Iris pigment epithelial cell (primary cell): Measurements from ENCODE around the gene BLTP3A.
"Not testable (repeated sequence)": the region's sequence is repeated elsewhere in the genome, so short reads cannot be mapped to it uniquely, and the experiment has no call there.

Experiments
- DNase-seq: peaks from one replicate; pipeline ENCODE4 v3.0.0-alpha.2; 2011; ENCODE audit warnings: low read depth

BLTP3A gene

DNA sequence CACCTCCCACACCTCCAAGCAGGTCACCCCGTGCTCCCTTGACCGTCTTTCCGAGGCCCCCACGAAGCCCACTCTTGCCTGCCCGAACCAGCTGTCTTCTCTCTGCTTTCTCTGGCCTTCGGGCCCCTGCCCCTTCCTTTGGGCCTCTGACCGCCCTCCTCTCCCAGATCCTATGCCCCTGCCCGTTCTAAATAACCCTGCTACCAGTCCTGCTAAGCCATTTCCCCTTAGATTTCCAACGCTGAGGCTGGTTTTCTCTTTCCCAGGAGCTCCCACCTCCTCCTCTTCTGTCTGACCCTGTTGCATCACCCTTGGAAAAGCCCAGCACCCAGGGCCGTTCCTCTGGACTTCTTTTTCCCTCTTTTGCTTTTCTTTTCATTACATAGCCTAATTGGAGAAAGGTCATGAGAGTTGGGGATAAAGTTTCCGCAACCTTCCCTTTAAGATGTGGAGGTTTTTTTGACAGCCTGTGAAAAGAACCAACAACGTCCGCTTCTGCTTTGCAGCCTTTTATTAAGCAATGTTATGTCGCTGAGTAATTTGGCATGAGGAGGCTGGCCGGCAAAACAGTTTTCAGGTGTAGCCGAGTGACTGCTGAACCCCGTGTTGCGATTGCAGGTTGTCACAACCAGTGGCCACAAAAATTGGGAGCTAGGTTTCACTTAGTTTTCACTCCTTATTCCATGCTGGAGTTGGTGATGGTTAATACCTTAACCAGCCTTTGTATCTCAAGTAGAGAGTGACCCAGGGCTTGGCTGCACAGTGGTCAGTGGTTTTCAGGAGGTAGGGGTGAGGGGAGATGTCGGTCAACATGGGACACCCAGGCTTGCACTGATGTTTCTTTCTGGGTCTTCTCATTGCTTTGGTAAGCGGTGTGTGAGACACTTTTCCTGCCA, 970 bp downstream of the BLTP3A start:
- DNase-seq = peak; percentile 81

DNA sequence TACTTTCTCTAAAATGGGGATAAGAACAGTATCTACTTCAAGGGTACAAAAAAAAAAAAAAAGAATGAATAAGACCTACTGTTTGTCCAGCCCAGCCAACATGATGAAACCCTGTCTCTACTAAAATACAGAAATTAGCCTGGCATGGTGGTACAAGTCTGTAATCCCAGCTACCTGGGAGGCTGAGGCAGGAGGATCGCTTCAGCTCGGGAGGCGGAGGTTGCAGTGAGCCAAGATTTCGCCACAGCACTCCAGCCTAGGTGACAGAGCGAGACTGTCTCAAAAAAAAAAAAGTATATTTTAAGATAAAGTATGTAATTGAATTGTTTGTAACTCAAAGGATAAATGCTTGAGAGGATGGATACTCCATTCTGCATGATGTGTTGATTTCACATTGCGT, 2.0 kb downstream of the BLTP3A start:
- DNase-seq = no peak

DNA sequence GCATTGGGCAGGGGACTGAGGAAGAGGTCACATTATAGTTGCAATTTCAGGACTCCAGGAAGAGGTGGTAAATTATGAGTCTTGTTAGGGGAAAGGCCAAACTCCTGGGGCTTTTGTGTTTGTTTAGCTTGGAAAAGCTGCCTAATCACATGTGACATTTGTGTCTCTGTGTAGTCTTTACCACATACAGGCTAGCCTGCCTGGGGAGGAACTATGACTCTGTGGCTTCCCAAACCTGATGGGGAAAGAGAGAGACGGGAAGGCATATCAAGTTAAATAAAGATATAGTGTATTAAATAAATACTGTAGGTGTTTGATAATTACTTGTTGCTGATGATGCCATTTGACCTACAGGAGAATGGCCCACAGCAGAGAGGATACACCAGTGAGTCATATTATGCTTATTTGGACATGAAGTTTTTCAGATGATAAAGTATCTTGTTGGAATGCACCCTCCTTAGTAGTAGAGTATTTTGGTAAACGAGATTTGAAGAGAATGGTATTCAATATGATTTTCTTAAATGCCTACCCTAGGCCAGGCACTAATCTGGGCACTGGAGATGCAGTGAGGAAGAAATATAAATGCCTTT, 4.0 kb downstream of the BLTP3A start:
- peak; percentile 67 for DNase-seq

DNA sequence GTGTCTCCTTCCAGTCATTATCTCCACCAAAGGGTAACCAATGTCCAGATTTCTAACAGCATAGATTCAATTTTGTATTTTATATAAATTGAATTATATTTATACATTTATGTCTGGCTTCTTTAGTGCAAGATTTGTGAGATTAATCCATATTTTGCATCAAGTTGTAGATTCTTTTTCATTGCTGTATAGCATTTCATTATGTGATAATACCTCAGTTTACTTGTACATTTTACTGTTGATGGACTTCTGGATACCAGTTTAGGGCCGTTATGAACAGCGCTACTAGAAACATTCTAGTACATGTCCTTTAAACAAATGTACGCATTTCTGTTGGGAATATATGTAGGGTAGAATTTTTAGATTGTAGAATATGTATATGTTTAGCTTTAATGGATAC, 6.2 kb downstream of the BLTP3A start:
- DNase-seq = no peak

DNA sequence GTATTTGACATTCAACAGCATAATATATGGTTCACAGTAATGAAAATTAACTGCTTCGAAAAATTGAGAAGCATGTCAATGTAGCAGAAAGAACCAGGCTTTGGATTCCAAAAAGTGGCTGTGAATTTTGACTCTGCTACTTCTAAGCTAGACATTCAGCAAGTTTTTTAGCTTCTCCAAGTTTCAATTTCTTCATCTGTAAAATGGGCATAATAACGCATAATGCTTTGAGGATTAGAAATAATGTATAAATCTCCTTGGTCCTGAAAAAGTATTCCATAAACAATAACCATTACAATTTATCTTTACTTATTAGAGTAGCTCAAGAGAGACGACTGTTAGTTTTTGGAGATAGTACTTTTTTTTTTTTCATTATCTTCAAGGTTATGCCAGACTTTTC, 7.7 kb downstream of the BLTP3A start:
- DNase-seq = no peak

DNA sequence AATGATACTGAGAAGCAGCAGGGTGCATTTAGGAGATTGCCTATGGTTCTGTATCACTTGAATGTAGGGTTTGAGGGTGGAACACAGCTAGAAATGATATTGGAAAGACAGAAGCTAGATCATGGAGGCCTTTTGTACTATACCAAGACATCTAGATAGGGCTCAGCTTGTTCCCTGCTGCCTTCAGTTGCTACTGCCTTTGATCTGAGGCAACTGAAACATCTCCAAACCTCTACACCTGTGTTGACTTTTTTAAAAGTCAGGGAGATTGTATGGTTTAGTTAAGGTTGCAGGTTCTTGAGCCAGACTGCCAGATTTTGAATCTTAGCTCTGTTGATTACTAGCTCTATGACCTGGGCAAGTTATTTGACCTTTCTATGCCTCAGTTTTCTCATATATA, 12.7 kb downstream of the BLTP3A start:
- DNase-seq = no peak

DNA sequence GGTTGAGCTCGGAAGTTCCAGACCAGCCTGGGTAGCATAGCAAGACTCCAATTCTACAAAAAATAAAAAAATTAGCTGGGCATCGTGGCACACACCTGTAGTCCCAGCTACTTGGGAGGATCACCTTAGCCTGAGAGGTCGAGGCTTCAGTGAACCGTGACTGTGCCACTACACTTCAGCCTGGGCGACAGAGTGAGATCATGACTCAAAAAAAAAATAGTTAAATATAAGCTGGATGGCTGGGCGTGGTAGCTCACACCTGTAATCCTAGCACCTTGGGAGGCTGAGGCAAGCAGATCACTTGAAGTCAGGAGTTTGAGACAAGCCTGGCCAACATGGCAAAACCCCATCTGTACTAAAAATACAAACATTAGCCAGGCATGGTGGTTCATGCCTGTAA, 13.2 kb downstream of the BLTP3A start:
- DNase-seq = not testable (repeated sequence)

DNA sequence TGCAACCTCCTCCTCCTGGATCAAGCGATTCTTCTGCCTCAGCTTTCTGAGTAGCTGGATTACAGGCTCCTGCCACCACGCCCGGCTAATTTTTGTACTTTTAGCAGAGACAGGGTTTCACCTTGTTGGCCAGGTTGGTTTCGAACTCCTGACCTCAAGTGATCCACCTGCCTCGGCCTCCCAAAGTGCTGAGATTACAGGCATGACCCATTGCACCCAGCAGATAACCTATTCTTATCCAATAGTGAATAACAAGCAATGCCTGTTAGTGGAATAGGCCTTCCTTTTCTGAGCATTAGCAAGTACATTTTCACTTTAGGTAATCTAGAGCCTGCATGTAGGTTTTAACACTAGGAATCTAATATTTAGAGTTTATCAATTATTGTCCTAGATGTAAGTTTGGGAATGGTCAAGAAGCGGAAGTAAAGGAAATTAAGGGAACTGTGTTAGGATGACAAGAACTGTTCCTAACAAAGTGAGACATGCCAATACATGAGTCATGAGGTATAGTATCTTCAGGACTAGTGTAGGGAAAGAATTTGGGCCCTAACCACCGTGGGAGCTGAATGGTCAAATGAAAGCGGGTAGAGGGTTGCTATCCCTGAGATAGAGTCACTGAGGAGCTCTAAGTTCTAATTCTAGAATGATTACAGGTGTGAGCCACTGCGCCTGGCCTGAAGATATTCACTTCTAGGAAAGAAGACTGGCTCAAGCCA, 15.0 kb downstream of the BLTP3A start:
- DNase-seq = peak; percentile 41

DNA sequence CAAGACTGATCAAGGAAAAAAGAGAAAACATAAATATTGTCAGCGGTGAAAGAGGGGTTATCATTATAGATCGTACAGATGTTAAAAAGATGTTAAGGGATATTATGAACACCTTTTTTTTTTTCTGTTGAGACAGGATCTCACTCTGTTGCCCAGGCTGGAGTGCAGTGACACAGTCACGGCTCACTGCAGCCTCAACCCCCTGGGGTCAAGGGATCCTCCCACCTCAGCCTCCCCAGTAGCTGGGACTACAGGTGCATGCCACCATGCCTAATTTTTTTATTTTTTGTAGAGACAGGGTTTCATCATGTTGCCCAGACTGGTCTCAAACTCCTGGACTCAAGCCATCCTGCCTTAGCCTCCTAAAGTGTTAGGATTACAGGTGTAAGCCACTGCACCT, 16.6 kb downstream of the BLTP3A start:
- DNase-seq = not testable (repeated sequence)

DNA sequence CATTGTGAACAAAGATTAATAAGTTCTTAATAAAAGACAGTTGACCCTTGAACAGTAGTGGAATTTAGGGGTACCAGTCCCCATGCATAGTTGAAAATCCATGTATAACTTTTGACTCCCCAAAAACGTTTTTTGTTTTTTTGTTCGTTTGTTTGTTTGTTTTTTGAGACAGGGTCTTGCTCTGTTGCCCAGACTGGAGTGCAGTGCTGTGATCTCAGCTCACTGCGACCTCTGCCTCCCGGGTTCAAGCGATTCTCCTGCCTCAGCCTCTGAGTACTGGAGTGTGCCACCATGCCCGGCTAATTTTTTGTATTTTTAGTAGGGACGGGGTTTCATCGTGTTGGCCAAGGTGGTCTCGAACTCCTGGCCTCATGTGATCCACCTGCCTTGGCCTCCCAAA, 17.5 kb downstream of the BLTP3A start:
- not testable (repeated sequence) for DNase-seq

DNA sequence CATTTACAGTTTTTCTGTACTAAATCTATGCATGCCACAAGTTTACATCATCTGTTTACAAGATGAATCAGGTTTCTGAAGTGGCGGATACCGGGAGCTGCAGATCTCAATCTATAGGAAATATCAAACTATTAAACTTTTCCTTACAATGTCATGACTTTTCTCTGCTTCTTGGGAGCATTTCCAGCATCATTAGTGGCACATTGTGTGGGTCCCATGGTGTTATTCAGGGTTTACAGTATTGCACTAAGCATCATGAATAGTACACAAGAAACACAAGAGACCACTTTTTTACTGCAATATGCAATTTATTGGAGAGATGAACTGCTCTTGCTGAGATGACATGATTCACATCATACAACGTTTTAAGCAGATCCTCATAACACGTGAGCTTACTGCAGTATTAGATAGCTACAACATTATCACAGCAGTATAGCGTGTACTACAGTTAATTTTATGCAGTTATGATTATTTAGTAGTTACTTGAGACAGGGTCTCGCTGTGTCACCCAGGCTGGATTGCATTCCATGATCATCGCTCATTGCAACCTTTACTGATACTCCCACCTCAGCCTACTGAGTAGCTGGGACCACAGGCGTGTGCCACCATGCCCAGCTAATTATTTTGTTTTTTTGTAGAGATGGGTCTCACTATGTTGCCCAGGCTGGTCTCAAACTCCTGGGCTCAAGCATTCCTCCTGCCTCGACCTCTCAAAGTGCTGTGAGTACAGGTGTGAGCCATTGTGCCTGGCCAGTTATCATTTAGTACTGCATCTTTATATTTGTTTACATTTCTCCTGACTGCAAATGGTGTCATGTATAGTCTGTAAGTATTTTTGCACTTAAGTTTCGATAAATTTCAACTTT, 18.4 kb downstream of the BLTP3A start:
- DNase-seq = peak; percentile 39

DNA sequence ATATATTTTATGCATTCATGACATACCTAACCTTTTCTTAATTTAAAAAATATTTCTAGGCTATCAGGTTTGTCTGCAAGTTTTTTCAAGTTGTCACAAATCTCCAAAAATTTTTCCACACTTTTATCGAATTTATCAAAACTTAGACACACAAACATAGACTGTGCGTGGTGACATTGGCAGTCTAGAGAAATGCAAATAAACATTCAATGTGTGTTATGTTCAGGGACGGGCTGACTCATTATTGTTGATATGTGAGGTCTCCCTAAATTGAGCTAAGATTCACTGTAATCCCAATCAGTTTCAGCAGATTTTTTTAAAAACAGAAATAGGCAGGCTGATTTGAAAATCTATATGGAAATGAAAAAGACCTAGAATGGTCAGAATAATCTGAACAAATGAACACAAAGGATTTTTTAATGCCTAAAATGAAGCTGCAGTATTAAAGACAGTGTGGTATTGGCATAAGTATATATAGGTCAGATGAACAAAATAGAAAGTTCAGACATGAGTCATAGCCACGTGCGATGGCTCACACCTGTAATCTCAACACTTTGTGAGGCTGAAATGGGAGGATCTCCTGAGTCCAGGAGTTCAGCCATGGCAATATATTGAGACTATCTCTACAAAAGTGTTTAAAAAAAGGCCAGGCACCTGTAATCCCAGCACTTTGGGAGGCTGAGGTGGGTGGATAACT, 19.2 kb downstream of the BLTP3A start:
- DNase-seq = peak; percentile 23

DNA sequence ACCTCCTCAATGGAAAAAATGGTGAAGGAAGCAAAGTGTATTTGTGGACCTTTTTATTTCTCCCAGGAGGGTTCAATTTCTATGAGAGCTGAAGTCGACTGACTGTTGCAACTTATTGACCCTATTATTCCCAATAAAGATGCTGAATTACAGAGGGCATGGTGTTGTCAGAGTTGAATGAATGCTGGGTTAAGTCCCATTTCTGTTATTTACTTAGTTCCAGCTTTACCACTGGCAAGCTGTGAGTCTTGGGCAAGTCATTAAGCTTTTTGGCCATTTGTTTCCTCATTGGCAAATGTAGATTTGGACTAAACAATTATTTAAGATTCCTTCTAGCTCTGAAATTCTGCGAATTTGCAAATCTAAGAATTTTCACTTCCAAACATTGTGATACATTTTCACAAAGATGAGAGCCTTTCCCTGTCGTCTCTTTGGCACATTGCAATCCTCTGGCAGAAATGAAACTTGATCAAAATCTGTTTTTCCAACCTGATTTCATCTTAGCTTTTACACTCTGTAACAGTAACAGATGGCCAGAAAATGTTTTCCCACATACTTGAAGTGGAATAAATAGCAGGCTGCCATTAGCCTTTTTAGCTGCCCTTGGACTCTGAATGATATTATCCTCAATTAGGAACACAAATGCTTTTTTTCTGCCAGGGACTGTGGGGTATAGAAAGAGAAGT, 21.3 kb downstream of the BLTP3A start:
- DNase-seq = no peak

DNA sequence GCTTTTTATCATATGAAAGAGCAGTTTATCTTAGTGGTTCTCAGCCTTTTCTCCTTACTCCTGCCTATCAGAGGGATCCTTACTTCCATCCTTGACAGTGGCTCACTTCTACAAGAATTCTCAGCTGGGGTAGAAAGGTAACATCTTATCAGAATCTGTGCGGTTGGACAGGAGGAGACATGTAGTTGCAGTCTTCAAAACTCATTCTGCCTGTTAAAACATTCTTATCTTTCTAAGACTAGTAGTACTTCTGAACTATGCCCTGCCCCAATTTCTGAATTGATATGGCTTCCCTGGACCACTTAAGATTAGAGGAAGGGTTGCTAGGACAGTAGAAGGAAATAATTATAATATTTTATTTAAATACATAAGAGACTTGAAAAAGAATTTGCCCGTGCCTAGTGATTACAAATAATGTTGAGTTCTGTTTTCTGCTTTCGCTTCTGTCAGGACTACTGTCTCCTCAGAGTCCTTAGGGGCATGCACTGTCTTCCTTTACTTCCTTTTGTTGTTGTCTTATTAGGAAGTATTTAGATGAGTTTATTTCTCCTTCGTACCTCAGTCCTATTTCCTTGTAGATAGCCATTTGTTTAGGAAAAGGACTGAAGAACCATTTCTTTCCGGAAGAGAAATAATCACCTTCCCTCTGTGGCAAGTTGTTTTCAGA, 24.9 kb downstream of the BLTP3A start:
- DNase-seq = no peak

DNA sequence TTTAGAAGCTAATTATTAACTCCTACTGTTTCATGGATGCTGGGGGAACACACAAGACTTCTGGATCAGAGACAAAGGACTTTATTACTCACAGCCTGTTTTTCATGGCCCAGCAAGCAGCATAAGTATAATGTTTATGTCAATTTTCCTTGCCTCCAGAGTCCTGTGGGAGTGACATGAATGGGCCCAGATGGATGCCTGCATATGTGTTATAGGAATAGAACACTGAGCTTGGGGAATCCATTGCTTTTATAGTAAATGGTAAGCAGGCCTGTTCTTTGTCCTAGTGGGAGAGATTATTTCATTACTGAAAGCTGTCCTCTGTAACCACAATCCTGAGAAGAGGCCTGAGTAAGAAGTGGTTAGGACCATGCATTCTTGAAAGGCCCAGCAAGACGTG, 25.6 kb downstream of the BLTP3A start:
- DNase-seq = peak; percentile 22

DNA sequence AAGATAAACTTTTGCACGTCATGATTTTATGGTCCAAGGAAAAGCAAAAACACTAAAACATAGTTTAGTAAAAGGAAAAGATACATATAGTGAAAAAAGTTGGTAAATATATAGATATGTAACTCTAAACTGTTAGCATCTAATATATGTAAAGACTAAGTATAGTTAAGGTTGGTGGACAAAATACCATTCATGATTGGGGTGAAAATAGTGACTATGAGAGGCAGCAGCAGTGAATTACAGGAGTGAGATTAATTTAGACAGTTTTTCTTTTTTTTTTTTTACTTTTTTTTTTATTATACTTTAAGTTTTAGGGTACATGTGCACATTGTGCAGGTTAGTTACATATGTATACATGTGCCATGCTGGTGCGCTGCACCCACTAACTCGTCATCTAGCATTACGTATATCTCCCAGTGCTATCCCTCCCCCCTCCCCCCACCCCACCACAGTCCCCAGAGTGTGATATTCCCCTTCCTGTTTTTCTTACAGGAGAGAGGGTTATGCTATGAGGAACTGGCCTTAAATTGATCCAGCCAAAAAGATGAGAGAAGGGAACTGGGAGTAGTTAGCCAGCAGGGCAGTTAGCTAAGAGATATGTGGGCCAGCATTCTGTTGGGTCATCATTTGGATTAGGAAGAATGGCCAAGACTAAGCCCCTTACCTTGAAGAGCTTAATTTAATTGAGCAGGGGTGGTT, 27.1 kb downstream of the BLTP3A start:
- not testable (repeated sequence) for DNase-seq

DNA sequence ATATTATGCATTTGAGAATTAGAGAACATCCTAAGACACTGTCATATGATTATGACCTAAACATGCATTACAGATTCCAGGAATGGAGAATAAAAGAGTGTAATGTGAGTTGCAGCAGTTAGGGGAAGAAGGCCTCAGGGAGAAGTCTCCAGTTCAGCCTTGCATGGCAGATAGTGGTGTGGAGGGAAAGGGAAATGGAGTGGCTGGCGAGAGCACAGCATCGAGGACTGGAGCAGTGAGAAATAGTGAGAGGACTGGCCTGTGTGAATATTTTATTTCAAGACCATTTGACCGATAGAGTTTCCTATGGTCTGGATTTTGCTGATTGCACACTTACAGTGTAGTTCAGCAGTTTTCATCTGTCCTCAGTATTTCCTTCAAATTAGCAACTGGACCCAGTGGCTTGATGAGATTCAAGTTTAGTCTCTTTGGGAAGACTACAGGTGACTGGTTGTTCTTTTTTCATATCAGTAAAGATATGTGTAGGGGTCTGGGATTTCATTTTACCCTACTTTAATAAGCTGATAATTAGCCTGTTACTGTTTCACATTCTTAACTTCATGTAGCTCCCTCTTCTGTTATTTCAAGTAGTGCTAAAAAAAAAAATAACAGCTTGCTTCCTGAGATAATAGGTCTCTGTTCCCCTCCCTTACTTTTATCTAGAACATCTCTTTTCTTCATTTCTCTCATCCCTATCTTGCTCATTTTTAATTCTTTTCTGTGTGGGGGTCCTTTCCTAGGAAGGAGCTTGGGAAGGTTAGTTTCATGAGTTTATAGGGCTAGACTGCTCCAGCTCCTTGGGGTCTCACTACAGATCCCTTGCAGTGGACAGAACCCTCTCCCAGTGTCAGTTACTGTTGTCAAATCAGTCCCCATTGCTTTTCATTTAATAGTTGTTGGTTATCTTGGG, 27.9 kb downstream of the BLTP3A start:
- no peak for DNase-seq

DNA sequence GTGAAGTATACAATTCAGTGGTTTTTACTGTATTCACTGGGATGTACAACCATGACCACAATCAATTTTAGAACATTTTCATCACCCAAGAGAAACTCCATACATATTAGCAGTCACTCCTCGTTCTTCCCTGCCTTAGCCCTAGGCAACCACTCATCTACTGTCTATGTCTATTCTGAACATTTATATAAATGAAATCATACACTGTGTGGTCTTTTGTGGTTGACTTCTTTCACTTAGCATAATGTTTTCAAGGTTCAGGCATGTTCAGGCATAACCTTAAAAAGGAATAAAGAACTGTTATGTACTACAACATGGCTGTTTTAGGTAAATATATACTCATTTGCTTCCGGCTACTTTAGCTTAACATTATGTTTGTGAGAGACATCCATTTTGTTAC, 37.3 kb downstream of the BLTP3A start:
- DNase-seq = peak; percentile 14

DNA sequence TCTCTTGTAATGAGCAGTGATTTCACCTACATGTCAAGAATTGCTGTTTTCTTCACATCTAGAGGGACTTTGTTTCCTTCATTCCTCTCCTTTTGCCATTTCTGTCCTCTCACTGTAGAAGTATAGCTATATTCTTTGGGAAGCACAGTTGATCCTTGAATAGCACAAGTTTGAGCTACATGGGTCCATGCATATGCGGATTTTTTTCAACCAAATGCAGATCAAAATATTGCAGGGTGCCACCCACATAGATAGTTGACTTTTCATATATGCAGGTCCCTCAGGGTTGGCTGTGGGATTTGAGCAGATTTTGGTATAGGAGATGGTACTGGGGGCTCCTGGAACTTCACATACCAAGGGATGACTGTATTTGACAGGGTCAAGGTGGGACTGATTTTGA, 41.1 kb downstream of the BLTP3A start:
- DNase-seq = no peak
